DND-41 (cell line): ENCODE data around the gene LHFPL2.

ENCODE experiments used
- CTCF ChIP-seq: IDR thresholded peaks from 2 replicates; pipeline ENCODE4 v1.5.1; 2012; ENCODE audit warnings: borderline replicate concordance, low read length, moderate library complexity, mild to moderate bottlenecking; ENCODE audit not compliant: poor library complexity, severe bottlenecking; ENCODE audit errors: extremely low read depth
- EZH2 ChIP-seq: IDR thresholded peaks from 3 replicates; pipeline ENCODE4 v1.6.1; 2012; ENCODE audit warnings: borderline replicate concordance, low read depth, mild to moderate bottlenecking, moderate library complexity, low read length, inconsistent platforms; ENCODE audit not compliant: severe bottlenecking

- no peak for TF ChIP-seq EZH2
- TF ChIP-seq CTCF = no peak
These were observed 148.5 kb downstream of the LHFPL2 start for GRCh38 chr5:78500028-78500427.
